OCI-LY7 (cell line): ENCODE measurements around the gene SLC4A5.

Source experiments
- CTCF ChIP-seq: fragments of 200-600 bp; sonication (generic); conservative IDR thresholded peaks from 2 replicates; pipeline ENCODE4 v1.5.1; 2014; ENCODE audit warnings: mild to moderate bottlenecking, antibody characterized with exemption, low read length, moderate library complexity, mixed read lengths
- EZH2phosphoT487 ChIP-seq: fragments of 200-600 bp; sonication (generic); IDR thresholded peaks from 2 replicates; pipeline ENCODE4 v1.6.1; 2018; ENCODE audit warnings: low read depth, borderline replicate concordance, mild to moderate bottlenecking, mixed run types, antibody characterized with exemption, low read length, moderate library complexity, mixed read lengths

- TF ChIP-seq EZH2phosphoT487 (no peak), CTCF (peak; percentile 36; the same call in 1 of the 2 replicates)
Observed at GRCh38 chr2:74261204-74261864, 81.9 kb downstream of the SLC4A5 start.
